22Rv1 (cell line): ENCODE data around the gene TRPV2.

Experiments
- H3K27ac ChIP-seq: fragments of 450-650 bp; 2 replicates; pipeline ENCODE4 v1.5.1; 2017
- CTCF ChIP-seq: fragments of 450-650 bp; IDR thresholded peaks from 2 replicates; pipeline ENCODE4 v1.5.1; 2017; ENCODE audit warnings: mild to moderate bottlenecking
- ZFX ChIP-seq: fragments of 450-650 bp; IDR thresholded peaks from 2 replicates; pipeline ENCODE4 v1.6.1; 2017; ENCODE audit warnings: antibody characterized with exemption, borderline replicate concordance

The TRPV2 gene

GRCh38 chr17:16455997-16456741, 40.8 kb downstream of the TRPV2 start:
- H3K27ac ChIP-seq = no peak overlapping the region
- no peak for TF ChIP-seq CTCF
- no peak for TF ChIP-seq ZFX

- no peak for TF ChIP-seq CTCF
- no peak for TF ChIP-seq ZFX
- H3K27ac ChIP-seq = no peak overlapping the region
Measured at GRCh38 chr17:16456742-16457316, 41.5 kb downstream of the TRPV2 start.

GRCh38 chr17:16459271-16459670, 43.9 kb downstream of the TRPV2 start:
- TF ChIP-seq CTCF (no peak), ZFX (no peak)
- 0 out of 2 replicates have a peak overlapping the region, but pooled peaks have one; percentile 18 for H3K27ac ChIP-seq

- H3K27ac ChIP-seq = no peak overlapping the region
- TF ChIP-seq ZFX = no peak
Measured at GRCh38 chr17:16459855-16460550, 44.6 kb downstream of the TRPV2 start.

GRCh38 chr17:16460796-16461605, 45.6 kb downstream of the TRPV2 start:
- TF ChIP-seq ZFX (no peak), CTCF (no peak)
- no peak overlapping the region for H3K27ac ChIP-seq

- no peak for TF ChIP-seq CTCF
- no peak for TF ChIP-seq ZFX
- no peak overlapping the region for H3K27ac ChIP-seq
Measured at GRCh38 chr17:16461606-16461866, 46.2 kb downstream of the TRPV2 start.

GRCh38 chr17:16462070-16462864, 46.9 kb downstream of the TRPV2 start:
- H3K27ac ChIP-seq = no peak overlapping the region
- no peak for TF ChIP-seq ZFX
- TF ChIP-seq CTCF = no peak
